WTC11 (cell line): Measurements from ENCODE around the gene TLE3. TPM values are rescaled to one million over a fixed set of nuclear protein-coding genes. Genes with fewer than 3 reads are reported as not detected.

Experiments used
- ATAC-seq: fragments of 200-7000 bp; cut with Tn5 transposase; 2 replicates; pipeline ENCODE4 v1.10.0; 2021; ENCODE audit warnings: mild to moderate bottlenecking, moderate library complexity
- CTCF ChIA-PET: fragments of 300-600 bp; sonication (Branson Sonifier 250); formaldehyde crosslinking; loops from one replicate; lab custom pipeline; 2021; ENCODE audit warnings: antibody characterized with exemption; lab: Charles Lee
- POLR2A ChIA-PET: fragments of 350-600 bp; sonication (Branson Sonifier 250); formaldehyde crosslinking; loops from one replicate; lab custom pipeline; 2021; ENCODE audit warnings: antibody characterized with exemption; lab: Charles Lee
- DNase-seq: peaks from one replicate; pipeline ENCODE4 v3.0.0; 2021; ENCODE audit warnings: low spot score
- H3K27ac Mint-ChIP-seq: 2 replicates; pipeline ENCODE4 v1.8.0; 2021; ENCODE audit warnings: mixed read lengths
- H3K27me3 Mint-ChIP-seq: 2 replicates; pipeline ENCODE4 v1.8.0; 2021; ENCODE audit warnings: low read depth, mild to moderate bottlenecking, moderate library complexity, mixed read lengths
- H3K36me3 Mint-ChIP-seq: 2 replicates; pipeline ENCODE4 v1.8.0; 2021; ENCODE audit warnings: mixed read lengths
- H3K4me1 Mint-ChIP-seq: 2 replicates; pipeline ENCODE4 v1.8.0; 2022; ENCODE audit warnings: mixed read lengths
- H3K4me3 Mint-ChIP-seq: 2 replicates; pipeline ENCODE4 v1.8.0; 2021; ENCODE audit warnings: mild to moderate bottlenecking, moderate library complexity, mixed read lengths
- H3K9me3 Mint-ChIP-seq: 2 replicates; pipeline ENCODE4 v1.8.0; 2021; ENCODE audit warnings: mixed read lengths
- ATF1 ChIP-seq: sonication (generic); formaldehyde crosslinking; IDR thresholded peaks from 2 replicates; pipeline ENCODE4 v1.8.1; 2023; ENCODE audit warnings: mild to moderate bottlenecking, moderate library complexity, missing genetic modification reagents
- ATF6 ChIP-seq: sonication (generic); formaldehyde crosslinking; IDR thresholded peaks from 2 replicates; pipeline ENCODE4 v1.8.1; 2023; ENCODE audit warnings: mild to moderate bottlenecking, missing genetic modification reagents
- EMX1 ChIP-seq: fragments of 250-450 bp; sonication (Bioruptor Pico); IDR thresholded peaks from 2 replicates; pipeline ENCODE4 v1.8.0; 2021; ENCODE audit warnings: mild to moderate bottlenecking
- ETV6 ChIP-seq: sonication (generic); formaldehyde crosslinking; IDR thresholded peaks from 2 replicates; pipeline ENCODE4 v1.8.1; 2022; ENCODE audit warnings: mild to moderate bottlenecking, missing genetic modification reagents
- FOXK1 ChIP-seq: sonication (generic); formaldehyde crosslinking; IDR thresholded peaks from 2 replicates; pipeline ENCODE4 v1.8.0; 2022; ENCODE audit warnings: mild to moderate bottlenecking, moderate library complexity, missing genetic modification reagents
- FOXP1 ChIP-seq: sonication (generic); formaldehyde crosslinking; IDR thresholded peaks from 2 replicates; pipeline ENCODE4 v1.8.0; 2022; ENCODE audit warnings: missing genetic modification reagents, mild to moderate bottlenecking, moderate library complexity, borderline replicate concordance
- NFYB ChIP-seq: sonication (generic); formaldehyde crosslinking; conservative IDR thresholded peaks from 2 replicates; pipeline ENCODE4 v1.8.0; 2022; ENCODE audit warnings: low read depth, missing genetic modification reagents
- NR1H2 ChIP-seq: sonication (generic); formaldehyde crosslinking; IDR thresholded peaks from 2 replicates; pipeline ENCODE4 v1.9.0; 2021; ENCODE audit warnings: mild to moderate bottlenecking, moderate library complexity, missing genetic modification reagents
- RORB ChIP-seq: fragments of 250-450 bp; sonication (Bioruptor Pico); IDR thresholded peaks from 2 replicates; pipeline ENCODE4 v1.9.0; 2021; ENCODE audit warnings: mild to moderate bottlenecking
- ZNF121 ChIP-seq: sonication (generic); formaldehyde crosslinking; IDR thresholded peaks from 2 replicates; pipeline ENCODE4 v1.8.0; 2023; ENCODE audit warnings: missing genetic modification reagents
- ZNF138 ChIP-seq: sonication (generic); formaldehyde crosslinking; conservative IDR thresholded peaks from 2 replicates; pipeline ENCODE4 v1.8.1; 2022; ENCODE audit warnings: mild to moderate bottlenecking, moderate library complexity, missing genetic modification reagents
- ZNF232 ChIP-seq: sonication (generic); formaldehyde crosslinking; IDR thresholded peaks from 2 replicates; pipeline ENCODE4 v1.8.0; 2022; ENCODE audit warnings: mild to moderate bottlenecking, missing genetic modification reagents
- ZNF671 ChIP-seq: fragments of 250-450 bp; sonication (Bioruptor Pico); IDR thresholded peaks from 2 replicates; pipeline ENCODE4 v1.8.0; 2021; ENCODE audit warnings: mild to moderate bottlenecking
- total RNA-seq: library from RNA; stranded (reverse); gene quantifications from 3 replicates; pipeline ENCODE4 v1.2.3, GENCODE V29; 2021
- TF ChIP-seq, protein P1 (sequence below): sonication (generic); formaldehyde crosslinking; IDR thresholded peaks from 2 replicates; pipeline ENCODE4 v1.8.1; 2023; ENCODE audit warnings: mild to moderate bottlenecking, missing genetic modification reagents, moderate library complexity
- TF ChIP-seq, protein P2 (sequence below): sonication (generic); formaldehyde crosslinking; IDR thresholded peaks from 2 replicates; pipeline ENCODE4 v1.8.1; 2022; ENCODE audit warnings: mild to moderate bottlenecking, missing genetic modification reagents, moderate library complexity, borderline replicate concordance
- TF ChIP-seq, protein P3 (sequence below): fragments of 250-450 bp; sonication (Bioruptor Pico); IDR thresholded peaks from 2 replicates; pipeline ENCODE4 v1.9.0; 2021; ENCODE audit warnings: mild to moderate bottlenecking
- TF ChIP-seq, protein P4 (sequence below): fragments of 250-450 bp; sonication (Bioruptor Pico); IDR thresholded peaks from 2 replicates; pipeline ENCODE4 v1.8.0; 2021; ENCODE audit warnings: mild to moderate bottlenecking
- TF ChIP-seq, protein P5 (sequence below): sonication (generic); formaldehyde crosslinking; IDR thresholded peaks from 2 replicates; pipeline ENCODE4 v1.8.1; 2023; ENCODE audit warnings: mild to moderate bottlenecking, moderate library complexity, missing genetic modification reagents

The TLE3 gene
- total RNA-seq, 1 experiment from 2014 or later: 78.7 TPM

DNA sequence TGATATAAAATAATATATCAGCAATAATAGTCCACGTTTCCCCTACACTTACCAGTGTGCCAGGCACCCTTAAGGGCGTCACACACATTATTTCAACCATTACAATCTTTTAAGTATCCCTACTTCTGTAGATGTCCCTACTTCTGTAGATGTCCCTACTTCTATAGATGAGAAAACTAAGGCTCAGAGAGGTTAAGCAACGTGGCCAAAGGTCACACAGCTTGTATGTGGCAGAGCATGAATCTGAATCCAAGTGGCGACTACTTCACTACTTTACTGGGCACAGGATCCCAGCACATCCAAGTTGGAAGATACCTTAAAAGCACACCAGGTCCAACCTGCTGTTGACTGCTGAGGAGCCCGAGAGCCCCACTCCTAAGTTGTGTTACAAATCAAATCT, 77.5 kb downstream of the TLE3 start:
- Mint-ChIP-seq H3K27ac (no peak overlapping the region), H3K4me3 (no peak overlapping the region), H3K36me3 (peaks cover 13% of the 10 kb centered on the region), H3K4me1 (peaks cover 38% of the 10 kb centered on the region), H3K27me3 (peaks cover 20% of the 10 kb centered on the region), H3K9me3 (peaks cover 16% of the 10 kb centered on the region)
- DNase-seq (no peak), ATAC-seq (no peak)
- TF ChIP-seq, protein P1, sequence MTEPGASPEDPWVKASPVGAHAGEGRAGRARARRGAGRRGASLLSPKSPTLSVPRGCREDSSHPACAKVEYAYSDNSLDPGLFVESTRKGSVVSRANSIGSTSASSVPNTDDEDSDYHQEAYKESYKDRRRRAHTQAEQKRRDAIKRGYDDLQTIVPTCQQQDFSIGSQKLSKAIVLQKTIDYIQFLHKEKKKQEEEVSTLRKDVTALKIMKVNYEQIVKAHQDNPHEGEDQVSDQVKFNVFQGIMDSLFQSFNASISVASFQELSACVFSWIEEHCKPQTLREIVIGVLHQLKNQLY: no peak
- TF ChIP-seq NR1H2 (CRISPR knock-in tag): no peak
- TF ChIP-seq NFYB (CRISPR knock-in tag): no peak
- TF ChIP-seq, protein P2, sequence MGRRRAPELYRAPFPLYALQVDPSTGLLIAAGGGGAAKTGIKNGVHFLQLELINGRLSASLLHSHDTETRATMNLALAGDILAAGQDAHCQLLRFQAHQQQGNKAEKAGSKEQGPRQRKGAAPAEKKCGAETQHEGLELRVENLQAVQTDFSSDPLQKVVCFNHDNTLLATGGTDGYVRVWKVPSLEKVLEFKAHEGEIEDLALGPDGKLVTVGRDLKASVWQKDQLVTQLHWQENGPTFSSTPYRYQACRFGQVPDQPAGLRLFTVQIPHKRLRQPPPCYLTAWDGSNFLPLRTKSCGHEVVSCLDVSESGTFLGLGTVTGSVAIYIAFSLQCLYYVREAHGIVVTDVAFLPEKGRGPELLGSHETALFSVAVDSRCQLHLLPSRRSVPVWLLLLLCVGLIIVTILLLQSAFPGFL (CRISPR knock-in tag): no peak
- TF ChIP-seq, protein P3, sequence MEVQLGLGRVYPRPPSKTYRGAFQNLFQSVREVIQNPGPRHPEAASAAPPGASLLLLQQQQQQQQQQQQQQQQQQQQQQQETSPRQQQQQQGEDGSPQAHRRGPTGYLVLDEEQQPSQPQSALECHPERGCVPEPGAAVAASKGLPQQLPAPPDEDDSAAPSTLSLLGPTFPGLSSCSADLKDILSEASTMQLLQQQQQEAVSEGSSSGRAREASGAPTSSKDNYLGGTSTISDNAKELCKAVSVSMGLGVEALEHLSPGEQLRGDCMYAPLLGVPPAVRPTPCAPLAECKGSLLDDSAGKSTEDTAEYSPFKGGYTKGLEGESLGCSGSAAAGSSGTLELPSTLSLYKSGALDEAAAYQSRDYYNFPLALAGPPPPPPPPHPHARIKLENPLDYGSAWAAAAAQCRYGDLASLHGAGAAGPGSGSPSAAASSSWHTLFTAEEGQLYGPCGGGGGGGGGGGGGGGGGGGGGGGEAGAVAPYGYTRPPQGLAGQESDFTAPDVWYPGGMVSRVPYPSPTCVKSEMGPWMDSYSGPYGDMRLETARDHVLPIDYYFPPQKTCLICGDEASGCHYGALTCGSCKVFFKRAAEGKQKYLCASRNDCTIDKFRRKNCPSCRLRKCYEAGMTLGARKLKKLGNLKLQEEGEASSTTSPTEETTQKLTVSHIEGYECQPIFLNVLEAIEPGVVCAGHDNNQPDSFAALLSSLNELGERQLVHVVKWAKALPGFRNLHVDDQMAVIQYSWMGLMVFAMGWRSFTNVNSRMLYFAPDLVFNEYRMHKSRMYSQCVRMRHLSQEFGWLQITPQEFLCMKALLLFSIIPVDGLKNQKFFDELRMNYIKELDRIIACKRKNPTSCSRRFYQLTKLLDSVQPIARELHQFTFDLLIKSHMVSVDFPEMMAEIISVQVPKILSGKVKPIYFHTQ (CRISPR knock-in tag): no peak
- TF ChIP-seq ZNF232 (CRISPR knock-in tag): no peak
- TF ChIP-seq FOXP1 (CRISPR knock-in tag): no peak
- TF ChIP-seq ETV6 (CRISPR knock-in tag): no peak
- no peak for TF ChIP-seq RORB (CRISPR knock-in tag)
- no peak for TF ChIP-seq ATF6 (CRISPR knock-in tag)
- no peak for TF ChIP-seq ATF1 (CRISPR knock-in tag)
- TF ChIP-seq, protein P4, sequence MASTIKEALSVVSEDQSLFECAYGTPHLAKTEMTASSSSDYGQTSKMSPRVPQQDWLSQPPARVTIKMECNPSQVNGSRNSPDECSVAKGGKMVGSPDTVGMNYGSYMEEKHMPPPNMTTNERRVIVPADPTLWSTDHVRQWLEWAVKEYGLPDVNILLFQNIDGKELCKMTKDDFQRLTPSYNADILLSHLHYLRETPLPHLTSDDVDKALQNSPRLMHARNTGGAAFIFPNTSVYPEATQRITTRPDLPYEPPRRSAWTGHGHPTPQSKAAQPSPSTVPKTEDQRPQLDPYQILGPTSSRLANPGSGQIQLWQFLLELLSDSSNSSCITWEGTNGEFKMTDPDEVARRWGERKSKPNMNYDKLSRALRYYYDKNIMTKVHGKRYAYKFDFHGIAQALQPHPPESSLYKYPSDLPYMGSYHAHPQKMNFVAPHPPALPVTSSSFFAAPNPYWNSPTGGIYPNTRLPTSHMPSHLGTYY (CRISPR knock-in tag): no peak
- TF ChIP-seq, protein P5, sequence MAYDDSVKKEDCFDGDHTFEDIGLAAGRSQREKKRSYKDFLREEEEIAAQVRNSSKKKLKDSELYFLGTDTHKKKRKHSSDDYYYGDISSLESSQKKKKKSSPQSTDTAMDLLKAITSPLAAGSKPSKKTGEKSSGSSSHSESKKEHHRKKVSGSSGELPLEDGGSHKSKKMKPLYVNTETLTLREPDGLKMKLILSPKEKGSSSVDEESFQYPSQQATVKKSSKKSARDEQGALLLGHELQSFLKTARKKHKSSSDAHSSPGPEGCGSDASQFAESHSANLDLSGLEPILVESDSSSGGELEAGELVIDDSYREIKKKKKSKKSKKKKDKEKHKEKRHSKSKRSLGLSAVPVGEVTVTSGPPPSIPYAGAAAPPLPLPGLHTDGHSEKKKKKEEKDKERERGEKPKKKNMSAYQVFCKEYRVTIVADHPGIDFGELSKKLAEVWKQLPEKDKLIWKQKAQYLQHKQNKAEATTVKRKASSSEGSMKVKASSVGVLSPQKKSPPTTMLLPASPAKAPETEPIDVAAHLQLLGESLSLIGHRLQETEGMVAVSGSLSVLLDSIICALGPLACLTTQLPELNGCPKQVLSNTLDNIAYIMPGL (CRISPR knock-in tag): no peak
- no peak for TF ChIP-seq EMX1 (CRISPR knock-in tag)
- TF ChIP-seq ZNF138 (CRISPR knock-in tag): no peak
- no peak for TF ChIP-seq ZNF671 (CRISPR knock-in tag)
- TF ChIP-seq FOXK1: no peak
- TF ChIP-seq ZNF121 (CRISPR knock-in tag): no peak
- ChIA-PET POLR2A (no interaction called here), CTCF (no interaction called here)
